Gastroesophageal sphincter (tissue), 4 donors: ENCODE data around the gene ROR2. TPM values are rescaled to one million over a fixed set of nuclear protein-coding genes. Genes with fewer than 3 reads are reported as not detected.

Experiments
- ATAC-seq: fragments of 150-250 bp; one replicate; pipeline ENCODE4 v1.9.1; 2016; ENCODE audit warnings: mild to moderate bottlenecking, moderate library complexity
- H3K27ac ChIP-seq, 4 donors: fragments of 200-600 bp; sonication (generic) in 3 of 4; 1 replicate in 3 of 4; 2 replicates in 1 of 4; pipeline ENCODE4 v1.5.1; 2016 to 2019
- H3K27me3 ChIP-seq: fragments of 200-600 bp; sonication (generic); one replicate; pipeline ENCODE4 v1.5.1; 2019
- H3K36me3 ChIP-seq, 2 donors: fragments of 200-600 bp; sonication (generic); one replicate each; pipeline ENCODE4 v1.5.1; 2019; ENCODE audit warnings: control low read depth in 1 of 2
- H3K4me1 ChIP-seq, 3 donors: fragments of 200-600 bp; sonication (generic); 1 replicate in 2 of 3; 2 replicates in 1 of 3; pipeline ENCODE4 v1.5.1; 2016 to 2019; ENCODE audit warnings: control low read depth in 2 of 3
- H3K4me3 ChIP-seq, 2 donors: fragments of 200-600 bp; sonication (generic); one replicate each; pipeline ENCODE4 v1.5.1; 2019; ENCODE audit warnings: mild to moderate bottlenecking in 1 of 2, moderate library complexity in 1 of 2
- H3K9me3 ChIP-seq, 3 donors: fragments of 200-600 bp; sonication (generic); one replicate each; pipeline ENCODE4 v1.5.1; 2017 to 2019; ENCODE audit warnings: control low read depth in 2 of 3
- CTCF ChIP-seq, 4 experiments: fragments of 200-600 bp in 2 of 4; fragments of 450-650 bp in 2 of 4; sonication (generic) in 1 of 4; IDR thresholded peaks; one replicate each; pipeline ENCODE4 v1.5.1; 2017 to 2019; ENCODE audit warnings: antibody characterized with exemption in 4 of 4, mild to moderate bottlenecking in 2 of 4, moderate library complexity in 2 of 4
- EP300 ChIP-seq: sonication (generic); formaldehyde crosslinking; IDR thresholded peaks from one replicate; pipeline ENCODE4 v1.6.1; 2017; ENCODE audit warnings: antibody characterized with exemption, mild to moderate bottlenecking
- POLR2A ChIP-seq, 2 donors: fragments of 450-650 bp; IDR thresholded peaks; one replicate each; pipeline ENCODE4 v1.6.1; 2017; ENCODE audit warnings: antibody characterized with exemption in 2 of 2, mild to moderate bottlenecking in 2 of 2, moderate library complexity in 1 of 2
- POLR2AphosphoS5 ChIP-seq: sonication (generic); formaldehyde crosslinking; IDR thresholded peaks from one replicate; pipeline ENCODE4 v1.6.1; 2017; ENCODE audit warnings: antibody characterized with exemption
- WGBS, 2 donors: methylation state at CpG; one replicate each; pipeline ENCODE4 v1.1.5; 2018; ENCODE audit warnings: low coverage in 1 of 2; 5-methylcytosine and 5-hydroxymethylcytosine counted together
- total RNA-seq, 4 donors: library from RNA; depleted of rRNA; stranded (reverse); fragments of >200 nt; gene quantifications; one replicate each; pipeline ENCODE4 v1.1.0, GENCODE V29; 2016

The ROR2 gene
- total RNA-seq, 4 donors from 2014 or later = 40.8 to 69.1 (median 63.2) TPM

GRCh38 chr9:91934654-91935053 lies 15.4 kb downstream of the ROR2 start:
- Histone ChIP-seq H3K4me3 (no peak overlapping the region), H3K4me1 (peaks cover 2 to 68% (median 3%) of the 10 kb centered on the region in 3 donors), H3K27ac (peak overlapping the region; percentile 55 to 80 (median 78)), H3K9me3 (peaks cover 0 to 23% (median 8%) of the 10 kb centered on the region in 3 donors), H3K36me3 (no peaks in the 10 kb centered on the region), H3K27me3 (no peaks in the 10 kb centered on the region)
- ATAC-seq = no peak
- 17 to 54% methylated on average over 3 of the region's 3 CpGs for WGBS, 2 donors
- TF ChIP-seq CTCF (IDR thresholded peaks at IDR 0.05) = no peak

- WGBS, 2 donors = 48 to 52% methylated on average over 8 of the region's 8 CpGs
- H3K27me3 ChIP-seq = no peaks in the 10 kb centered on the region
- TF ChIP-seq EP300 = no peak
- no peak for TF ChIP-seq CTCF (IDR thresholded peaks at IDR 0.05)
- TF ChIP-seq POLR2AphosphoS5 = no peak
- no peak for TF ChIP-seq POLR2A (IDR thresholded peaks at IDR 0.05)
- H3K4me1 ChIP-seq = peaks cover 2 to 60% (median 3%) of the 10 kb centered on the region in 3 donors
- peaks cover 0 to 32% (median 8%) of the 10 kb centered on the region in 3 donors for H3K9me3 ChIP-seq
- peak overlapping the region; percentile 55 to 80 (median 77) for H3K27ac ChIP-seq
- peak overlapping the region in 1 of 2 donors; percentile 6 for H3K4me3 ChIP-seq
- H3K36me3 ChIP-seq = no peaks in the 10 kb centered on the region
- no peak for ATAC-seq
Observed at GRCh38 chr9:91933556-91934352, 16.3 kb downstream of the ROR2 start.

- no peak for ATAC-seq
- Histone ChIP-seq H3K4me1 (peaks cover 2 to 38% (median 3%) of the 10 kb centered on the region in 3 donors), H3K9me3 (peaks cover 0 to 33% (median 8%) of the 10 kb centered on the region in 3 donors), H3K27me3 (no peaks in the 10 kb centered on the region), H3K27ac (no peak overlapping the region), H3K4me3 (no peak overlapping the region), H3K36me3 (no peaks in the 10 kb centered on the region)
- WGBS, 2 donors = 43 to 66% methylated on average over 1 to 2 of the region's 3 CpGs
- TF ChIP-seq POLR2A (IDR thresholded peaks at IDR 0.05) = no peak
- TF ChIP-seq CTCF (IDR thresholded peaks at IDR 0.05) = no peak
- TF ChIP-seq EP300 = no peak
- TF ChIP-seq POLR2AphosphoS5 = no peak
Observed at GRCh38 chr9:91930475-91930874, 19.6 kb downstream of the ROR2 start.

- Histone ChIP-seq H3K27me3 (no peaks in the 10 kb centered on the region), H3K9me3 (peaks cover 0 to 33% (median 8%) of the 10 kb centered on the region in 3 donors), H3K4me3 (no peak overlapping the region), H3K27ac (no peak overlapping the region), H3K36me3 (no peaks in the 10 kb centered on the region), H3K4me1 (peaks cover 0 to 28% (median 1%) of the 10 kb centered on the region in 3 donors)
- 96% methylated on average over 7 of the region's 7 CpGs; no CpG with 5 or more reads in 1 of the 2 donors for WGBS, 2 donors
- TF ChIP-seq EP300 (no peak), POLR2A (IDR thresholded peaks at IDR 0.05) (no peak), CTCF (IDR thresholded peaks at IDR 0.05) (no peak), POLR2AphosphoS5 (no peak)
- no peak for ATAC-seq
Observed at GRCh38 chr9:91929331-91929730, 20.7 kb downstream of the ROR2 start.
